Cardiac fibroblast (primary cell): ENCODE data around the gene RRN3.
A peak's percentile ranks its signal among the peaks of the same experiment; 100 is the strongest.
"Not testable (repeated sequence)": the region's sequence is repeated elsewhere in the genome, so short reads cannot be mapped to it uniquely, and the experiment has no call there.

ENCODE experiments used
- DNase-seq, 2 donors: peaks; one replicate each; pipeline versions ENCODE4 v3.0.0 to v3.0.0-alpha.2; 2010; ENCODE audit warnings: low read depth in 2 of 2
- H3K4me3 ChIP-seq, 2 donors: replicated peaks in 1 of 2; 1 replicate in 1 of 2; 2 replicates in 1 of 2; pipeline ENCODE4 v1.5.1; 2011; ENCODE audit warnings: low read depth in 2 of 2, low read length in 2 of 2, mild to moderate bottlenecking in 2 of 2, moderate library complexity in 1 of 2
- TF ChIP-seq, protein P1 (sequence below): IDR thresholded peaks from one replicate; pipeline ENCODE4 v1.5.1; 2011; ENCODE audit warnings: low read depth, mild to moderate bottlenecking, low read length, inconsistent platforms

Gene RRN3

DNA sequence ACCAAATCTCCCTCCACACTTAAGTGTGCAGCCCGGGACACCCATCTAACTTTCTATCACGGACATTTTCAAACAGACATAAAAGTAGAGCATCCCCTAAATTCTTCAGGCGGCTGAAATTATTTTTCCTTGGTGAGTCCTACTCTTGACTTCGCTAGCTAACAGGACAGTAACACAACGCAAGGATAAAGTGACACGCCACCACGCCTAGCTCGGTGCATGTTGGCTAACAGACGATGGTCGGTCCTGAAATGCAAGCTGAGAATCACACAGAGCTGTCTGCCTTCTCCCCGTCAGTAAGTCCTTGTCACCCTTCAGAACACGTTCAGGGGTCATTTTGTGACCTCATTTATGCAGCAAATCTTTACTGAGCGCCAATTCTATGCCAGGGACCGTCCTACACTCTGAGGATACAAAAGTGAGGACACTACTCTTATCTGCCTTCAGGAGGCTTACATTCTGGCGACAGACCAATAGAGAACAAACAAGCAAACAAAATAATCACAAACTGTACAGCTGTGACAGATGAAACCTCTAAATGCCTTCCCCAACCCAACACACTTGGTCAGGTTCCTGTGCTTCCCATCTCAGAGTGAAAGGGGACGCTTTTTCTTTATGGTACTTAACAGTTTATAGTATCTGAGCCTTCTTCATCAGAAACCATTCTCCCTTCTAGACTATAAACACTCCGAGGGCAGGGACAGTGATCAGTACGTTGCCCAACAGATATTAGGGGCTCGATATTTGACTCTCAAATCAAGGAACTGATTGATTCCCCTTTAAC is 39.5 kb downstream of the RRN3 start:
- DNase-seq = no peak
- TF ChIP-seq, protein P1, sequence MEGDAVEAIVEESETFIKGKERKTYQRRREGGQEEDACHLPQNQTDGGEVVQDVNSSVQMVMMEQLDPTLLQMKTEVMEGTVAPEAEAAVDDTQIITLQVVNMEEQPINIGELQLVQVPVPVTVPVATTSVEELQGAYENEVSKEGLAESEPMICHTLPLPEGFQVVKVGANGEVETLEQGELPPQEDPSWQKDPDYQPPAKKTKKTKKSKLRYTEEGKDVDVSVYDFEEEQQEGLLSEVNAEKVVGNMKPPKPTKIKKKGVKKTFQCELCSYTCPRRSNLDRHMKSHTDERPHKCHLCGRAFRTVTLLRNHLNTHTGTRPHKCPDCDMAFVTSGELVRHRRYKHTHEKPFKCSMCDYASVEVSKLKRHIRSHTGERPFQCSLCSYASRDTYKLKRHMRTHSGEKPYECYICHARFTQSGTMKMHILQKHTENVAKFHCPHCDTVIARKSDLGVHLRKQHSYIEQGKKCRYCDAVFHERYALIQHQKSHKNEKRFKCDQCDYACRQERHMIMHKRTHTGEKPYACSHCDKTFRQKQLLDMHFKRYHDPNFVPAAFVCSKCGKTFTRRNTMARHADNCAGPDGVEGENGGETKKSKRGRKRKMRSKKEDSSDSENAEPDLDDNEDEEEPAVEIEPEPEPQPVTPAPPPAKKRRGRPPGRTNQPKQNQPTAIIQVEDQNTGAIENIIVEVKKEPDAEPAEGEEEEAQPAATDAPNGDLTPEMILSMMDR = no peak
- peak overlapping the region; percentile 92 to 100 for H3K4me3 ChIP-seq

DNA sequence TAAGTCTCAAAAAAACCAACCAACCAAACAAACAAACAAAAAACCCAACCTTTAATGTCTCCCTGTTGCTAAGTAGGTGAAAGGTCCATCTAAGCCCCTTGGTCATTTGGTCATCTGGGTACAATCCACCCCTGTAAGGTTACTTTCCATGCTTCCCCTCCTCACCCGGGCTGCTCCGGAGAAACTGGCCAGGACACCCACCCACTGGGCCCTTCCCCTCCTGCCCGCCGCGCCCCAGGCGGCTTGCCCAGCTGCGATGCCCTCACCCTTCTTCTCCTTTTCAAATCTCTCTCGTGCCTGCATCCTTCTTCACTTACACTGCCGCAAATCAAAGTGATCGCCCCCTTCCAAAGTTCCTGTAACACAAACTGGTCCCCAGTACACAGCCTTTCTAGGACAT is 40.2 kb downstream of the RRN3 start:
- DNase-seq = no peak
- TF ChIP-seq, protein P1 = no peak
- H3K4me3 ChIP-seq = no peak overlapping the region

DNA sequence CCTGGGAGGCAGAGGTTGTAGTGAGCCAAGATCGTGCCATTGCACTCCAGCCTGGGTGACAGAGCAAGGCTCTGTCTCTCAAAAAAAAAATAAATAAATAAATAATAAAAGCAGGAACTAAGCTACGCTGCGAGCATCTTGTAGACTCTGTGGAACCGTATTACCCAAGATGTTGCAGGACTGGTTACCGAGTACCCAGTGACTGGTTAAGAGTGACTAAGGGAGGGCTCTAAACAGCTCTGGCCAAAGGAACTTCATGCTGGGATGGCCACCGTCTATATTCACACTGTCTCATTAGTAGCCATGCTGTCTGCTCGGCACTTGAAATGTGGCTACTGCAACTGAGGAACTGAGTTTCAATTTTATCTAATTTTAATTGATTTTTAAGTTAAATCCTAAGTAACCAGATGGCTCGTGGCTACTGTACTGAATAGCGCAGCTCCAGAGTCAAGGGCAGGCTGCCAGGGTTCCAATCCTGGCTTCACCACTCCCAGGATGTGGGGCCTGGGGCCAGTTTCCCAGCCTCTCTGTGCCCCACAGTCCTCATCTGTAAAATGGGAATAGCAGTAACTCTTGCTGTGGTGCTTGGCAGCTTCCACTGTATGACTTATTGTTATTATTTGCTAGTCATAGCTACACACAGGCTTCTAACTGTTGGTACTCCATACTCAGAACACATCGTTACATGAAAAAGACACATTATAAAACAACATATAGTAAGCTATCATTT is 41.2 kb downstream of the RRN3 start:
- TF ChIP-seq, protein P1 = no peak
- H3K4me3 ChIP-seq = no peak overlapping the region
- DNase-seq = peak in 1 of 2 donors; percentile 35

DNA sequence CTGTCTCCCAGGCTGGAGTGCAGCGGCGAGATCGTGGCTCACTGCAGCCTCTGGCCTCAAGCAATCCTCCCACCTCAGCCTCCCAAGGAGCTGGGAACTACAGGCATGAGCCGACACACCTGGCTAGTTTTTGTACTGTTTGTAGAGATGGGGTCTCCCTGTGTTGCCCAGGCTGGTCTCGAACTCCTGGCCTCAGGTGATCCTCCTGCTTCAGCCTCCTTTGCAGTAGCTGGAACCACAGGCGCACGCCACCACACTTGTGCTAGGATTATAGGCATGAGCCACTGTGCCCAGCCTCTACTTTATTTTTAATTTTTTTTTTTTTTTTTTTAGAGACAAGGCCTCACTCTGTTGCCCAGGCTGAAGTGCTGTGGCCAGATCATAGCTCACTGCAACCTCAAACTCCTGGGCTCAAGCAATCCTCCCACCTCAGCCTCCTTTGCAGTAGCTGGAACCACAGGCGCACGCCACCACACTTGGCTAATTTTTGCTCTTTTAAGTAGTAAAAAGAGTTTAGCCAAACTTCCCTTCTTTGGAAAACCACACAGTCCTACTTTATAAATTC is 42.6 kb downstream of the RRN3 start:
- TF ChIP-seq, protein P1 = no peak
- no peak for DNase-seq

DNA sequence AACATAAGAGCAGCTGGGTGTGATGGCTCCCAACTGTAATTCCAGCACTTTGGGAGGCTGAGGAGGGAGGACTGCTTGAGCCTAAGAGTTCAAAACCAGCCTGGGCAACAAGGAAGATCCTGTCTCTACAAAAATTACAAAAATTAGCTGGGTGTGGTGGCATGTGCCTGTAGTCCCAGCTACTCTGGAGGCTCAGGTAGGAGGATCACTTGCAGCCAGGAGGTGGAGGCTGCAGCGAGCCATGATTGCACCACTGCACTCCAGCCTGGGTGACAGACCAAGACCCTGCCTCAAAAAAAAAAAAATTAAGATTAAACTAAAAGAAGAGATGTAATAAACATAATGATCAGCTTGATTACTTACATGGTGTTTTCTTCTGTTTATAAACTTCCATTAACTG is 43.6 kb downstream of the RRN3 start:
- not testable (repeated sequence) for H3K4me3 ChIP-seq, DNase-seq

More for the DNA sequence above, 42.6 kb downstream of the RRN3 start:
- H3K4me3 ChIP-seq = no peak overlapping the region

DNA sequence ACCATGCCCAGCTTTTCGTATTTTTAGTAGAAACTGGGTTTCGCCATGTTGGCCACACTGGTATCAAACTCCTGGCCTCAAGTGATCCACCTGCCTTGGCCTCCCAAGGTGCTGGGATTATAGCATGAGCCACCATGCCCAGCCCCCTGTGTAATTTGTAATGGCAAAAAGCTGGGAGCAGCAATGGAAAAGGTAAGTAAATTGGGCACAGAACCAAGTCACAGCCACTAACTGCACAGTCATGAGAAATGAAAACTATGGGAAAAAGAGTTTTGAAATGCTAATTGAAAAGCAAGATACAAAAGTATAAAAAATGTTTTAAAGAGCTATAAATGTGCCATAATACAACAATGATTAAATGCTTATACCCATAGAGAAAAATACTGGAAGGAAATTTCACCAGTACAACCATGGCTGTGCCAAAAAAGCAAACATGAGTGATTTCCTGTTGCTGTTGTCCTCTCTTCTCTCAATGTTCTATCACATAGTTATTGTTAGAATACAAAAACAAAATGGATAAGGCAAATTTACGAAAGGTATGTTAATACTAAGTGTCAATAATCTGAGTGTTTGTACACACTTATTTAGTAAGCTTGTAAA is 44.4 kb downstream of the RRN3 start:
- TF ChIP-seq, protein P1 = no peak
- no peak overlapping the region for H3K4me3 ChIP-seq

More for the DNA sequence above, 44.4 kb downstream of the RRN3 start:
- no peak for DNase-seq
